OCI-LY1 (cell line): ENCODE measurements around the gene CIAO3.

Experiments used
- EZH2 ChIP-seq: fragments of 200-600 bp; sonication (generic), shearing (Covaris generic); IDR thresholded peaks from 2 replicates; pipeline ENCODE4 v1.8.0; 2017; ENCODE audit warnings: borderline replicate concordance, mixed run types, mild to moderate bottlenecking, antibody characterized with exemption, low read length, moderate library complexity, mixed read lengths
- TF ChIP-seq, protein P1 (sequence below): fragments of 200-600 bp; sonication (generic), shearing (Covaris generic); IDR thresholded peaks from 2 replicates; pipeline ENCODE4 v1.5.1; 2017; ENCODE audit warnings: mild to moderate bottlenecking, antibody characterized with exemption, low read length, moderate library complexity, mixed read lengths

DNA sequence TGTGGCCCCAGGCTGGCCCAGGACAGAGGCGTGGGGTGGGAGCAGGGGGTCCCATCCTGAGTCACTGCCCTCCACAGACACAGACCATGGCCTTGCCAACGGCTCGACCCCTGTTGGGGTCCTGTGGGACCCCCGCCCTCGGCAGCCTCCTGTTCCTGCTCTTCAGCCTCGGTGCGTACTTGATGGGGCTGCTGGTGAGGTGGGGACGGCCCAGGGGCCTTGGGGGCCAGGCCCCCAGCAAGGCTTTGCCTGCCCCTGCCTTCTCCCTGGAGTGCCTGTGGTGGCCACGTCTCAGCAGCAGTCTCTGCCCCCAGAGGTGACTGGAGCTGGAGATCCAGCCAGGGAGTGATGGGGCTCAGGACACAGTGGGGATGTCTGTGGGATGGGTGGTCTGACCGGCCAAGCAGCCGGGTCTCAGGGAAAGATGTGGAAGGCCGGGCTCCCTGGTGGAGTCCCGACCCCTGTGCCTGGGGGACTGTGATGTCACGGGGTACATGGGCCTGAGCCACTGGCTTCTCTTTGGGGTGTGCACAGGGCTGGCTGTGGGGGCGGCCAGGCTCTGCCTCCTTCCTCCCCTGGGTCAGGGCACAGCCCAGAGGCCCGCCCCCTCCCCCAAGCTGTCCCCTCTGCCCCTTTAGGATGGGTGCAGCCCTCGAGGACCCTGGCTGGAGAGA lies 21.9 kb upstream of the CIAO3 start:
- TF ChIP-seq, protein P1, sequence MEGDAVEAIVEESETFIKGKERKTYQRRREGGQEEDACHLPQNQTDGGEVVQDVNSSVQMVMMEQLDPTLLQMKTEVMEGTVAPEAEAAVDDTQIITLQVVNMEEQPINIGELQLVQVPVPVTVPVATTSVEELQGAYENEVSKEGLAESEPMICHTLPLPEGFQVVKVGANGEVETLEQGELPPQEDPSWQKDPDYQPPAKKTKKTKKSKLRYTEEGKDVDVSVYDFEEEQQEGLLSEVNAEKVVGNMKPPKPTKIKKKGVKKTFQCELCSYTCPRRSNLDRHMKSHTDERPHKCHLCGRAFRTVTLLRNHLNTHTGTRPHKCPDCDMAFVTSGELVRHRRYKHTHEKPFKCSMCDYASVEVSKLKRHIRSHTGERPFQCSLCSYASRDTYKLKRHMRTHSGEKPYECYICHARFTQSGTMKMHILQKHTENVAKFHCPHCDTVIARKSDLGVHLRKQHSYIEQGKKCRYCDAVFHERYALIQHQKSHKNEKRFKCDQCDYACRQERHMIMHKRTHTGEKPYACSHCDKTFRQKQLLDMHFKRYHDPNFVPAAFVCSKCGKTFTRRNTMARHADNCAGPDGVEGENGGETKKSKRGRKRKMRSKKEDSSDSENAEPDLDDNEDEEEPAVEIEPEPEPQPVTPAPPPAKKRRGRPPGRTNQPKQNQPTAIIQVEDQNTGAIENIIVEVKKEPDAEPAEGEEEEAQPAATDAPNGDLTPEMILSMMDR: no peak
- no peak for TF ChIP-seq EZH2
